ENCODE data around the gene TADA3. TPM values are rescaled to one million over a fixed set of nuclear protein-coding genes. Genes with fewer than 3 reads are reported as not detected.

TADA3 gene
- polyA plus RNA-seq, 2 of the 4 experiments (the other 2 are of a cell fraction): 42.6 to 50.3 TPM

DNA sequence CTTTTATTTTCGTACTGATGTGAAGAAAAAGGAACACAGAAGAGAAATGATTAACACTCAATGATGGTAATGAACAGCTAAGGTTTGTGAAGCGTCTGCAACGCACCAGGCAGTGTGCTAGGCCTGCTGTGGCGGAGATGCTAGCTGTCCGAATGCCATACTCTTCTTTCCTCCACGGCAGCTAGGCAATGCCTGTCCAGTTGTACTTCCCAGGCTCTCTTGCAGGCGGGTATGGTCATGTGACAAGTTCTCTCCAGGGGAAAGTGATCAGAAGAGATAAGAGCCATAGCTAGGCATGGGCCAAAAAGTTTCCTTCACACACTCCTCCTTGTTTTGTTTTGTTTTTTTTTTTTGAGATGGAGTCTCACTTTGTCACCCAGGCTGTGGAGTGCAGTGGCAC lies 6.7 kb downstream of the TADA3 start:
- ChIA-PET POLR2A (no interaction called here), CTCF (interaction anchor here (1.4 to 1.6 kb wide), 3 partner anchors 7 to 70 kb away, joined by 3 to 5 read pairs (median 4); no protein-coding TSS in a partner anchor)
- Histone ChIP-seq H3K9me3 (no peaks in the 10 kb centered on the region), H3K4me2 (no peak overlapping the region), H3K4me3 (no peak overlapping the region), H3K4me1 (peaks cover under 1% of the 10 kb centered on the region; the same call in 1 of the 3 replicates), H3K27ac (no peak overlapping the region)
- no peak for TF ChIP-seq POLR2A (IDR thresholded peaks at IDR 0.05; ENCODE audit: low read length)
- TF ChIP-seq EP300 (IDR thresholded peaks at IDR 0.05): no peak
- no peak for TF ChIP-seq FOSL2 (IDR thresholded peaks at IDR 0.05)
- no peak for TF ChIP-seq FOSL2 (CRISPR knock-in tag; IDR thresholded peaks at IDR 0.05)
- no peak for TF ChIP-seq REST (IDR thresholded peaks at IDR 0.05)
- no peak for TF ChIP-seq RFX5 (IDR thresholded peaks at IDR 0.05)
- no peak for TF ChIP-seq HOXA7 (CRISPR knock-in tag; IDR thresholded peaks at IDR 0.05)
- WGBS (ENCODE audit: missing lambda C conversion rate): 86% methylated on average over 7 of the region's 7 CpGs
- ATAC-seq: no peak
- FAIRE-seq: no peak
- no peak for DNase-seq (ENCODE audit: low read depth in 1 of 2, low spot score in 1 of 2)

DNA sequence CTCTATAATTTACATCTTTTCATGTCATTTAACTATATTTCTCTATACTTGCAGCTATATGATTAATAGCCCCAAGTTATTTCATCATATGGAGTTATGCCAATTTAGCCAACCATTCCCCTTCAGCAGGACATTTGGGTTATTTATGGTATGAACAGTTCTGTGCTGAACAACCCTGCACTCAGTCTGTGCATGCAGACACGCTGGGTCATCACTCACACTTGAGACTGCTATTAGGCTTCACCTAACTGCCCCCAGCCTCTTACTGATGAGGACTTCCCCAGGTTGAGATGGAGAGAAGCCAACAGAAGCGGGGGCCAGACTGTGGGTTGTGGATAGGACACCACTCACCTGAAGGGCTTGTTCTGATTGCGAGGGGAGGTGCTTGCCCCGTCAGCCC lies 7.3 kb downstream of the TADA3 start:
- Histone ChIP-seq H3K9me3 (no peaks in the 10 kb centered on the region), H3K4me1 (no peaks in the 10 kb centered on the region), H3K4me3 (no peak overlapping the region), H3K27ac (no peak overlapping the region), H3K4me2 (no peak overlapping the region)
- FAIRE-seq: no peak
- no peak for DNase-seq (ENCODE audit: low read depth in 1 of 2, low spot score in 1 of 2)
- POLR2A ChIA-PET: interaction anchor here (1.1 kb wide), 1 partner anchor 8 kb away, joined by 3 read pairs; the partner anchor contains the start of genes ARPC4 and TADA3
- 93% methylated on average over 4 of the region's 4 CpGs for WGBS (ENCODE audit: missing lambda C conversion rate)
- TF ChIP-seq KDM5A (IDR thresholded peaks at IDR 0.05) (no peak), PHF8 (IDR thresholded peaks at IDR 0.05; ENCODE audit: borderline replicate concordance, low read depth) (no peak), GATA3 (IDR thresholded peaks at IDR 0.05; ENCODE audit: borderline replicate concordance) (no peak), ATOH8 (CRISPR knock-in tag; IDR thresholded peaks at IDR 0.05; ENCODE audit: low read depth) (no peak), CBX2 (IDR thresholded peaks at IDR 0.05; ENCODE audit: borderline replicate concordance, low read depth) (no peak)
- TF ChIP-seq, protein P1, sequence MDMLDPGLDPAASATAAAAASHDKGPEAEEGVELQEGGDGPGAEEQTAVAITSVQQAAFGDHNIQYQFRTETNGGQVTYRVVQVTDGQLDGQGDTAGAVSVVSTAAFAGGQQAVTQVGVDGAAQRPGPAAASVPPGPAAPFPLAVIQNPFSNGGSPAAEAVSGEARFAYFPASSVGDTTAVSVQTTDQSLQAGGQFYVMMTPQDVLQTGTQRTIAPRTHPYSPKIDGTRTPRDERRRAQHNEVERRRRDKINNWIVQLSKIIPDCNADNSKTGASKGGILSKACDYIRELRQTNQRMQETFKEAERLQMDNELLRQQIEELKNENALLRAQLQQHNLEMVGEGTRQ (IDR thresholded peaks at IDR 0.05): no peak
- no peak for ATAC-seq
- CTCF ChIA-PET: interaction anchor here (1.4 to 1.6 kb wide), 2 partner anchors 24 to 69 kb away, joined by 4 to 5 read pairs; no protein-coding TSS in a partner anchor

- no peak overlapping the region for H3K4me3 ChIP-seq
- H3K4me1 ChIP-seq: no peaks in the 10 kb centered on the region
- no peak for TF ChIP-seq ESRRA (IDR thresholded peaks at IDR 0.05; ENCODE audit: borderline replicate concordance, low read length)
- no peak for TF ChIP-seq MYC (IDR thresholded peaks at IDR 0.05; ENCODE audit: borderline replicate concordance, low read length)
- no peak for TF ChIP-seq KDM1A (IDR thresholded peaks at IDR 0.05; ENCODE audit: low read depth)
- no peak for TF ChIP-seq NFE2L2 (conservative IDR thresholded peaks at IDR 0.05; ENCODE audit: low read length)
- TF ChIP-seq ELK1 (IDR thresholded peaks at IDR 0.05; ENCODE audit: low read depth, low read length): no peak
- no peak for TF ChIP-seq REST (IDR thresholded peaks at IDR 0.05)
- ChIA-PET CTCF (no interaction called here), POLR2A (interaction anchor here (1.1 kb wide), 1 partner anchor 9 kb away, joined by 3 read pairs; the partner anchor contains the start of genes ARPC4 and TADA3)
- H3K9me3 ChIP-seq: no peaks in the 10 kb centered on the region
- 95% methylated on average over 10 of the region's 14 CpGs for WGBS (ENCODE audit: missing lambda C conversion rate)
- DNase-seq (ENCODE audit: low read depth in 1 of 2, low spot score in 1 of 2) (no peak), ATAC-seq (no peak), FAIRE-seq (no peak)
- H3K4me2 ChIP-seq: no peak overlapping the region
- no peak overlapping the region for H3K27ac ChIP-seq
Measured at GRCh38 chr3:9783954-9784353, 8.3 kb downstream of the TADA3 start.
